MM.1S (cell line): Measurements from ENCODE around the gene PRKAR2B.

Source experiments
- DNase-seq: peaks from one replicate; pipeline ENCODE4 v3.0.0-alpha.2; 2015
- H2AFZ ChIP-seq: fragments of 300-600 bp; sonication (generic); 2 replicates; pipeline ENCODE4 v1.6.0; 2016; ENCODE audit warnings: antibody characterized with exemption, low read length
- H3F3A ChIP-seq: fragments of 300-600 bp; sonication (generic); 2 replicates; pipeline ENCODE4 v1.6.1; 2016; ENCODE audit warnings: mild to moderate bottlenecking, antibody characterized with exemption, low read length, moderate library complexity, mixed read lengths; ENCODE audit not compliant: insufficient read depth
- H3K27ac ChIP-seq: fragments of 300-600 bp; sonication (generic); 2 replicates; pipeline ENCODE4 v1.5.1; 2016; ENCODE audit warnings: mild to moderate bottlenecking, low read length
- H3K27me3 ChIP-seq: fragments of 300-600 bp; sonication (generic); replicated peaks from 2 replicates; pipeline ENCODE4 v1.6.0; 2016; ENCODE audit warnings: low read length; ENCODE audit not compliant: insufficient read depth
- H3K36me3 ChIP-seq: fragments of 300-600 bp; sonication (generic); replicated peaks from 2 replicates; pipeline ENCODE4 v1.6.1; 2016; ENCODE audit warnings: mild to moderate bottlenecking, low read length, mixed read lengths; ENCODE audit not compliant: insufficient read depth
- H3K4me1 ChIP-seq: fragments of 300-600 bp; sonication (generic); 2 replicates; pipeline ENCODE4 v1.6.1; 2016; ENCODE audit warnings: low read length, mixed read lengths
- H3K4me2 ChIP-seq: fragments of 300-600 bp; sonication (generic); 2 replicates; pipeline ENCODE4 v1.6.0; 2016; ENCODE audit warnings: low read depth, low read length
- H3K4me3 ChIP-seq: fragments of 300-600 bp; sonication (generic); 2 replicates; pipeline ENCODE4 v1.5.1; 2016; ENCODE audit warnings: low read length, mixed read lengths
- H3K79me2 ChIP-seq: fragments of 300-600 bp; sonication (generic); 2 replicates; pipeline ENCODE4 v1.6.1; 2016; ENCODE audit warnings: mixed run types, low read length, mixed read lengths
- H3K9ac ChIP-seq: fragments of 300-600 bp; sonication (generic); 2 replicates; pipeline ENCODE4 v1.6.1; 2016; ENCODE audit warnings: low read length, mixed read lengths
- H3K9me2 ChIP-seq: fragments of 300-600 bp; sonication (generic); replicated peaks from 2 replicates; pipeline ENCODE4 v1.6.1; 2016; ENCODE audit warnings: mild to moderate bottlenecking, low read length, mixed read lengths; ENCODE audit not compliant: insufficient read depth
- H3K9me3 ChIP-seq: fragments of 300-600 bp; sonication (generic); replicated peaks from 2 replicates; pipeline ENCODE4 v1.6.1; 2016; ENCODE audit warnings: mild to moderate bottlenecking, low read length, mixed read lengths; ENCODE audit not compliant: insufficient read depth
- H4K20me1 ChIP-seq: fragments of 300-600 bp; sonication (generic); 2 replicates; pipeline ENCODE4 v1.6.1; 2016; ENCODE audit warnings: mild to moderate bottlenecking, low read length, moderate library complexity, mixed read lengths; ENCODE audit not compliant: insufficient read depth
- CTCF ChIP-seq: fragments of 300-600 bp; sonication (generic); IDR thresholded peaks from 2 replicates; pipeline ENCODE4 v1.5.1; 2016; ENCODE audit warnings: antibody characterized with exemption, low read length, mixed read lengths
- EZH2 ChIP-seq: fragments of 300-600 bp; sonication (generic); optimal IDR thresholded peaks from 2 replicates; pipeline ENCODE3; 2017; ENCODE audit warnings: low read depth, mild to moderate bottlenecking, antibody characterized with exemption, low read length, mixed read lengths
- EZH2phosphoT487 ChIP-seq: fragments of 300-600 bp; sonication (generic); IDR thresholded peaks from 2 replicates; pipeline ENCODE4 v1.6.1; 2018; ENCODE audit warnings: antibody characterized with exemption, low read length

The PRKAR2B gene

GRCh38 chr7:107009846-107010203, 34.7 kb upstream of the PRKAR2B start:
- no peak overlapping the region for H2AFZ ChIP-seq
- no peaks in the 10 kb centered on the region for H3F3A ChIP-seq
- H3K4me2 ChIP-seq = no peak overlapping the region
- no peaks in the 10 kb centered on the region for H3K9me2 ChIP-seq
- TF ChIP-seq EZH2phosphoT487 (no peak), EZH2 (no peak), CTCF (no peak)
- H3K9ac ChIP-seq = no peak overlapping the region
- no peaks in the 10 kb centered on the region for H3K36me3 ChIP-seq
- no peaks in the 10 kb centered on the region for H3K9me3 ChIP-seq
- H3K4me1 ChIP-seq = no peaks in the 10 kb centered on the region
- DNase-seq = no peak
- no peaks in the 10 kb centered on the region for H3K79me2 ChIP-seq
- no peaks in the 10 kb centered on the region for H3K27me3 ChIP-seq
- no peaks in the 10 kb centered on the region for H4K20me1 ChIP-seq
- H3K4me3 ChIP-seq = no peak overlapping the region
- no peak overlapping the region for H3K27ac ChIP-seq

GRCh38 chr7:107012691-107013090, 31.8 kb upstream of the PRKAR2B start:
- no peak overlapping the region for H3K4me3 ChIP-seq
- H4K20me1 ChIP-seq = no peaks in the 10 kb centered on the region
- no peak overlapping the region for H3K27ac ChIP-seq
- no peaks in the 10 kb centered on the region for H3K79me2 ChIP-seq
- H3K4me1 ChIP-seq = no peaks in the 10 kb centered on the region
- H3K4me2 ChIP-seq = no peak overlapping the region
- DNase-seq = no peak
- H3F3A ChIP-seq = no peaks in the 10 kb centered on the region
- no peak overlapping the region for H2AFZ ChIP-seq
- no peaks in the 10 kb centered on the region for H3K36me3 ChIP-seq
- no peak for TF ChIP-seq CTCF
- no peak for TF ChIP-seq EZH2phosphoT487
- TF ChIP-seq EZH2 = no peak
- H3K9ac ChIP-seq = no peak overlapping the region
- H3K27me3 ChIP-seq = no peaks in the 10 kb centered on the region
- no peaks in the 10 kb centered on the region for H3K9me2 ChIP-seq
- H3K9me3 ChIP-seq = no peaks in the 10 kb centered on the region

GRCh38 chr7:107014387-107015023, 30.0 kb upstream of the PRKAR2B start:
- H3K4me1 ChIP-seq = no peaks in the 10 kb centered on the region
- H3K4me3 ChIP-seq = no peak overlapping the region
- no peaks in the 10 kb centered on the region for H3K27me3 ChIP-seq
- no peaks in the 10 kb centered on the region for H3K9me2 ChIP-seq
- H3K27ac ChIP-seq = no peak overlapping the region
- no peaks in the 10 kb centered on the region for H3K9me3 ChIP-seq
- no peaks in the 10 kb centered on the region for H4K20me1 ChIP-seq
- no peak overlapping the region for H3K9ac ChIP-seq
- TF ChIP-seq EZH2 (no peak), CTCF (no peak), EZH2phosphoT487 (no peak)
- no peaks in the 10 kb centered on the region for H3F3A ChIP-seq
- H3K4me2 ChIP-seq = no peak overlapping the region
- H2AFZ ChIP-seq = no peak overlapping the region
- no peaks in the 10 kb centered on the region for H3K79me2 ChIP-seq
- no peaks in the 10 kb centered on the region for H3K36me3 ChIP-seq
- no peak for DNase-seq
